ENCODE data around the gene FAM107B. TPM values are rescaled to one million over a fixed set of nuclear protein-coding genes. Genes with fewer than 3 reads are reported as not detected.

Gene FAM107B
- total and polyA plus RNA-seq, 2 experiments from 2014 or later, result 11.0 to 17.6 TPM

GRCh38 chr10:14673189-14673861 lies 101.4 kb downstream of the FAM107B start:
- Histone ChIP-seq H3K36me3 (ENCODE audit: insufficient read depth) (no peaks in the 10 kb centered on the region), H3K4me2 (0 out of 2 replicates have a peak overlapping the region, but pooled peaks have one; percentile 34), H3K4me1 (ENCODE audit: insufficient read depth) (peaks cover 22% of the 10 kb centered on the region), H3F3A (replicated peaks; ENCODE audit: low read depth) (no peaks in the 10 kb centered on the region), H3K4me3 (no peak overlapping the region), H3K27ac (ENCODE audit: low read depth) (no peak overlapping the region), H4K20me1 (replicated peaks; ENCODE audit: insufficient read depth) (no peaks in the 10 kb centered on the region), H3K9me2 (ENCODE audit: insufficient read depth) (no peaks in the 10 kb centered on the region), H3K79me2 (replicated peaks; ENCODE audit: insufficient read depth) (no peaks in the 10 kb centered on the region), H2AFZ (no peak overlapping the region), H3K27me3 (ENCODE audit: insufficient read depth) (no peaks in the 10 kb centered on the region)
- DNase-seq (ENCODE audit: low spot score), result no peak
- peaks cover 24% of the 10 kb centered on the region for H3K4me1 Mint-ChIP-seq
- no peak overlapping the region for H3K27ac Mint-ChIP-seq
- H3K9me3 Mint-ChIP-seq, result peaks cover 4% of the 10 kb centered on the region; the same call in 2 of the 3 replicates
- H3K27me3 Mint-ChIP-seq (ENCODE audit: insufficient read depth, low read depth, poor library complexity), result no peaks in the 10 kb centered on the region
- no peak for TF ChIP-seq ZNF462 (CRISPR knock-in tag; IDR thresholded peaks at IDR 0.05)
- TF ChIP-seq ZNF331 (CRISPR knock-in tag; IDR thresholded peaks at IDR 0.05; ENCODE audit: low read depth), result no peak
- no peak for TF ChIP-seq ZNF114 (CRISPR knock-in tag; IDR thresholded peaks at IDR 0.05)
- TF ChIP-seq CTCF (conservative IDR thresholded peaks at IDR 0.05; ENCODE audit: low read depth in 2 of 2), result no peak
- no peak for TF ChIP-seq STAT1 (IDR thresholded peaks at IDR 0.05; ENCODE audit: unreplicated experiment)
- TF ChIP-seq POLR2AphosphoS5 (IDR thresholded peaks at IDR 0.05; ENCODE audit: low read depth), result no peak
- TF ChIP-seq EZH2 (IDR thresholded peaks at IDR 0.05; ENCODE audit: low read depth, unreplicated experiment), result no peak
- TF ChIP-seq JUNB (IDR thresholded peaks at IDR 0.05; ENCODE audit: unreplicated experiment), result no peak
- TF ChIP-seq ETS1 (IDR thresholded peaks at IDR 0.05), result no peak
- TF ChIP-seq NANOG (IDR thresholded peaks at IDR 0.05; ENCODE audit: borderline replicate concordance), result no peak
- TF ChIP-seq EZH2phosphoT487 (IDR thresholded peaks at IDR 0.05; ENCODE audit: unreplicated experiment), result no peak
- no peak for TF ChIP-seq REST (IDR thresholded peaks at IDR 0.05; ENCODE audit: unreplicated experiment)
- no peak for TF ChIP-seq CREB1 (CRISPR knock-in tag; IDR thresholded peaks at IDR 0.05; ENCODE audit: low read depth)
- 0 out of 3 replicates have a peak, but pooled peaks cover 3% of the 10 kb centered on the region for H3K36me3 Mint-ChIP-seq (ENCODE audit: low read depth)
- H3K4me3 Mint-ChIP-seq, result no peak overlapping the region; the same call in 2 of the 3 replicates
- ATAC-seq, result no peak

Measured in GM23338 (cell line).